Neural cell (in vitro differentiated cells): Measurements from ENCODE around the gene ASB17. TPM values are rescaled to one million over a fixed set of nuclear protein-coding genes. Genes with fewer than 3 reads are reported as not detected.

Experiments
- H2AFZ ChIP-seq: fragments of 200-600, 300-800 bp; sonication (generic), shearing (Covaris generic); 2 replicates; pipeline ENCODE4 v1.6.0; 2014; ENCODE audit warnings: low read depth, mild to moderate bottlenecking, antibody characterized with exemption, low read length, moderate library complexity
- H3F3A ChIP-seq: fragments of 200-600 bp; shearing (Covaris generic); 2 replicates; pipeline ENCODE4 v1.6.1; 2016; ENCODE audit warnings: mild to moderate bottlenecking, moderate library complexity, mixed read lengths, antibody characterized with exemption, low read length; ENCODE audit not compliant: insufficient read depth, poor library complexity, severe bottlenecking
- H3K27ac ChIP-seq: fragments of 200-600, 300-800 bp; sonication (generic), shearing (Covaris generic); 2 replicates; pipeline ENCODE4 v1.5.1; 2014; ENCODE audit warnings: mild to moderate bottlenecking, low read length, moderate library complexity
- H3K27me3 ChIP-seq: fragments of 300-800, 200-600 bp; sonication (generic), shearing (Covaris generic); 2 replicates; pipeline ENCODE4 v1.6.0; 2014; ENCODE audit warnings: mild to moderate bottlenecking, low read depth, low read length, moderate library complexity; ENCODE audit not compliant: insufficient read depth
- H3K36me3 ChIP-seq: fragments of 300-800, 200-600 bp; sonication (generic), shearing (Covaris generic); 2 replicates; pipeline ENCODE4 v1.5.1; 2014; ENCODE audit warnings: mild to moderate bottlenecking, antibody characterized with exemption, low read length, moderate library complexity; ENCODE audit not compliant: insufficient read depth
- H3K4me2 ChIP-seq: fragments of 300-800, 200-600 bp; sonication (generic), shearing (Covaris generic); 2 replicates; pipeline ENCODE4 v1.6.0; 2014; ENCODE audit warnings: mild to moderate bottlenecking, low read length
- H3K4me3 ChIP-seq: fragments of 300-800, 200-600 bp; sonication (generic), shearing (Covaris generic); 2 replicates; pipeline ENCODE4 v1.5.1; 2014; ENCODE audit warnings: mild to moderate bottlenecking, low read length, moderate library complexity
- H3K79me2 ChIP-seq: fragments of 200-600 bp; shearing (Covaris generic); replicated peaks from 2 replicates; pipeline ENCODE4 v1.6.0; 2014; ENCODE audit warnings: mild to moderate bottlenecking, low read length, moderate library complexity; ENCODE audit not compliant: insufficient read depth
- H3K9ac ChIP-seq: fragments of 300-800, 200-600 bp; sonication (generic), shearing (Covaris generic); 2 replicates; pipeline ENCODE4 v1.6.1; 2016; ENCODE audit warnings: mild to moderate bottlenecking, low read length, mixed read lengths
- H3K9me2 ChIP-seq: fragments of 200-600 bp; shearing (Covaris generic); 2 replicates; pipeline ENCODE4 v1.6.1; 2016; ENCODE audit warnings: mild to moderate bottlenecking, low read length, mixed read lengths; ENCODE audit not compliant: insufficient read depth
- H3K9me3 ChIP-seq: fragments of 200-600, 300-800 bp; sonication (generic), shearing (Covaris generic); 2 replicates; pipeline ENCODE4 v1.6.1; 2016; ENCODE audit warnings: mild to moderate bottlenecking, mixed run types, low read length, moderate library complexity, mixed read lengths
- H4K20me1 ChIP-seq: fragments of 200-600 bp; shearing (Covaris generic); 2 replicates; pipeline ENCODE4 v1.6.1; 2016; ENCODE audit warnings: mild to moderate bottlenecking, mixed run types; ENCODE audit not compliant: insufficient read depth
- CTCF ChIP-seq: fragments of 450-650 bp; IDR thresholded peaks from 2 replicates; pipeline ENCODE4 v1.5.1; 2014; ENCODE audit warnings: antibody characterized with exemption, mild to moderate bottlenecking, moderate library complexity; ENCODE audit not compliant: poor library complexity, severe bottlenecking
- EP300 ChIP-seq: fragments of 450-650 bp; conservative IDR thresholded peaks from 2 replicates; pipeline ENCODE4 v1.6.1; 2014; ENCODE audit warnings: antibody characterized with exemption, mild to moderate bottlenecking, moderate library complexity; ENCODE audit not compliant: poor library complexity, severe bottlenecking
- EZH2 ChIP-seq: fragments of 200-600, 300-800 bp; shearing (Covaris generic), sonication (generic); IDR thresholded peaks from 2 replicates; pipeline ENCODE4 v1.6.1; 2014; ENCODE audit warnings: antibody characterized with exemption, low read length, borderline replicate concordance, mild to moderate bottlenecking; ENCODE audit not compliant: insufficient read depth, poor library complexity, severe bottlenecking
- MXI1 ChIP-seq: fragments of 450-650 bp; conservative IDR thresholded peaks from 2 replicates; pipeline ENCODE4 v1.6.1; 2014; ENCODE audit warnings: antibody characterized with exemption, mild to moderate bottlenecking; ENCODE audit not compliant: poor library complexity, severe bottlenecking
- POLR2AphosphoS5 ChIP-seq: IDR thresholded peaks from 2 replicates; pipeline ENCODE4 v1.6.1; 2012
- RAD21 ChIP-seq: fragments of 450-650 bp; conservative IDR thresholded peaks from 2 replicates; pipeline ENCODE4 v1.6.1; 2014; ENCODE audit warnings: antibody characterized with exemption, mild to moderate bottlenecking, moderate library complexity
- REST ChIP-seq: IDR thresholded peaks from 2 replicates; pipeline ENCODE4 v1.6.1; 2012; ENCODE audit warnings: borderline replicate concordance
- SMC3 ChIP-seq: fragments of 450-650 bp; conservative IDR thresholded peaks from 2 replicates; pipeline ENCODE4 v1.6.1; 2014; ENCODE audit warnings: antibody characterized with exemption, mild to moderate bottlenecking, moderate library complexity; ENCODE audit not compliant: poor library complexity
- TAF1 ChIP-seq: IDR thresholded peaks from 2 replicates; pipeline ENCODE4 v1.6.1; 2012; ENCODE audit warnings: low read depth
- polyA plus RNA-seq: library from polyadenylated mRNA; depleted of rRNA; stranded (reverse); fragments of >200 nt; gene quantifications from 2 replicates; pipeline ENCODE4 v1.2.3, GENCODE V29; 2014

ASB17 gene
- polyA plus RNA-seq, 1 donor from 2014 or later = not detected

- Histone ChIP-seq H3K27ac (no peak overlapping the region), H3K9me3 (no peaks in the 10 kb centered on the region), H3K36me3 (no peaks in the 10 kb centered on the region), H3K27me3 (no peaks in the 10 kb centered on the region), H3K79me2 (no peaks in the 10 kb centered on the region), H4K20me1 (no peaks in the 10 kb centered on the region), H3K9me2 (no peaks in the 10 kb centered on the region), H3K9ac (no peak overlapping the region), H3K4me3 (no peak overlapping the region), H2AFZ (no peak overlapping the region), H3F3A (no peaks in the 10 kb centered on the region), H3K4me2 (no peak overlapping the region)
- TF ChIP-seq REST (no peak), POLR2AphosphoS5 (no peak), SMC3 (no peak), EP300 (no peak), CTCF (no peak), MXI1 (no peak), TAF1 (no peak), RAD21 (no peak)
Observed at GRCh38 chr1:75884437-75884836, 47.8 kb downstream of the ASB17 start.

- H3K79me2 ChIP-seq = no peaks in the 10 kb centered on the region
- no peak overlapping the region for H3K27ac ChIP-seq
- no peak overlapping the region for H2AFZ ChIP-seq
- no peaks in the 10 kb centered on the region for H3K9me2 ChIP-seq
- H4K20me1 ChIP-seq = no peaks in the 10 kb centered on the region
- H3K36me3 ChIP-seq = no peaks in the 10 kb centered on the region
- no peak for TF ChIP-seq POLR2AphosphoS5
- no peak for TF ChIP-seq TAF1
- TF ChIP-seq REST = no peak
- no peak for TF ChIP-seq SMC3
- no peak for TF ChIP-seq MXI1
- no peak for TF ChIP-seq CTCF
- TF ChIP-seq EZH2 = no peak
- TF ChIP-seq EP300 = no peak
- TF ChIP-seq RAD21 = no peak
- no peaks in the 10 kb centered on the region for H3K27me3 ChIP-seq
- no peak overlapping the region for H3K9ac ChIP-seq
- H3K4me2 ChIP-seq = no peak overlapping the region
- no peak overlapping the region for H3K4me3 ChIP-seq
- H3F3A ChIP-seq = no peaks in the 10 kb centered on the region
- no peaks in the 10 kb centered on the region for H3K9me3 ChIP-seq
Observed at GRCh38 chr1:75879985-75880384, 52.2 kb downstream of the ASB17 start.
